Fibroblast of pulmonary artery (primary cell): Measurements from ENCODE around the gene CYLD.

Experiments used
- DNase-seq: peaks from one replicate; pipeline ENCODE4 v3.0.0-alpha.2; 2010; ENCODE audit warnings: low read depth
- H3K4me3 ChIP-seq: replicated peaks from 2 replicates; pipeline ENCODE4 v1.5.1; 2011; ENCODE audit warnings: low read depth, mild to moderate bottlenecking, control low read depth, low read length, moderate library complexity
- TF ChIP-seq, protein P1 (sequence below): IDR thresholded peaks from 2 replicates; pipeline ENCODE4 v1.5.1; 2011; ENCODE audit warnings: mild to moderate bottlenecking, control low read depth, low read length, inconsistent platforms; ENCODE audit errors: missing control alignments

Gene CYLD

DNA sequence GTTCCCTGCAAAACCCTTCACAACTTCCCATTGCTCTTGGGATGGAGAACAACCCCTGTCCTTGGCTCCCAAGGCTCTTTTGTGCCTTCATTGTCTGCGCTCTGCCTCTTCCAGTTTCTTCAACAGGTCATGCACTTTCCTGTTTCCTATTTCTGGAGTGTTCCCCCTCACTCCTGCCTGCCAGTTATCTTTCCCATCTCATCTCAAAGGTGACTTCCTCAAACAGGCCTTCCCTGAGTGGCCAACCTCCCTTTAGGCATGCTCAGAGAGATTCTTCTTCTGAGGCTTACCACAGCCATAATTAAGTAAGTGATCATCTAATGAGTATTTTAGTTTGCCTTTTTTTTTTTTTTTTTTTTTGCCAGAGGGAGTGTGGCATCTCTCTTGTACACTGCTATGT lies 2.9 kb upstream of the CYLD start:
- DNase-seq, result no peak
- no peak overlapping the region for H3K4me3 ChIP-seq
- TF ChIP-seq, protein P1, sequence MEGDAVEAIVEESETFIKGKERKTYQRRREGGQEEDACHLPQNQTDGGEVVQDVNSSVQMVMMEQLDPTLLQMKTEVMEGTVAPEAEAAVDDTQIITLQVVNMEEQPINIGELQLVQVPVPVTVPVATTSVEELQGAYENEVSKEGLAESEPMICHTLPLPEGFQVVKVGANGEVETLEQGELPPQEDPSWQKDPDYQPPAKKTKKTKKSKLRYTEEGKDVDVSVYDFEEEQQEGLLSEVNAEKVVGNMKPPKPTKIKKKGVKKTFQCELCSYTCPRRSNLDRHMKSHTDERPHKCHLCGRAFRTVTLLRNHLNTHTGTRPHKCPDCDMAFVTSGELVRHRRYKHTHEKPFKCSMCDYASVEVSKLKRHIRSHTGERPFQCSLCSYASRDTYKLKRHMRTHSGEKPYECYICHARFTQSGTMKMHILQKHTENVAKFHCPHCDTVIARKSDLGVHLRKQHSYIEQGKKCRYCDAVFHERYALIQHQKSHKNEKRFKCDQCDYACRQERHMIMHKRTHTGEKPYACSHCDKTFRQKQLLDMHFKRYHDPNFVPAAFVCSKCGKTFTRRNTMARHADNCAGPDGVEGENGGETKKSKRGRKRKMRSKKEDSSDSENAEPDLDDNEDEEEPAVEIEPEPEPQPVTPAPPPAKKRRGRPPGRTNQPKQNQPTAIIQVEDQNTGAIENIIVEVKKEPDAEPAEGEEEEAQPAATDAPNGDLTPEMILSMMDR, result no peak

DNA sequence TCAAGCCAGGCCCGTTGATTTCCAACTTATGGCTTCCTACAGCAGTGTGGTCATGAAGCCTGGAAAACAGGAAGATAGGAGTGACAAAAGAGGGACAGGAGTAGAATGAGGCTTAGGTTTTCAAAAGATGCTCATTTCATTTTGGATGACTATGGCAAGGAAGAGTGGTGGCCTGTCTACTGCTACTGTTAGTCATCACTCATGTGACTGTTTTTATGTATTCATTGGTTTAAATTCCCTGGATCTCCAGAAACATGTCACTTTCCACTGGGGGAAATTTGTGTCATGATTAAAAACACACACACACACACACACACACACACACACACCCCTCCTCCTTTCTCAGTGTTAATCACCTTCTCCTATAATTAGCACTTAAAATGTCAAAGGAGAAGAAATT lies 1.1 kb upstream of the CYLD start:
- TF ChIP-seq, protein P1, result no peak
- no peak for DNase-seq
- H3K4me3 ChIP-seq, result no peak overlapping the region

DNA sequence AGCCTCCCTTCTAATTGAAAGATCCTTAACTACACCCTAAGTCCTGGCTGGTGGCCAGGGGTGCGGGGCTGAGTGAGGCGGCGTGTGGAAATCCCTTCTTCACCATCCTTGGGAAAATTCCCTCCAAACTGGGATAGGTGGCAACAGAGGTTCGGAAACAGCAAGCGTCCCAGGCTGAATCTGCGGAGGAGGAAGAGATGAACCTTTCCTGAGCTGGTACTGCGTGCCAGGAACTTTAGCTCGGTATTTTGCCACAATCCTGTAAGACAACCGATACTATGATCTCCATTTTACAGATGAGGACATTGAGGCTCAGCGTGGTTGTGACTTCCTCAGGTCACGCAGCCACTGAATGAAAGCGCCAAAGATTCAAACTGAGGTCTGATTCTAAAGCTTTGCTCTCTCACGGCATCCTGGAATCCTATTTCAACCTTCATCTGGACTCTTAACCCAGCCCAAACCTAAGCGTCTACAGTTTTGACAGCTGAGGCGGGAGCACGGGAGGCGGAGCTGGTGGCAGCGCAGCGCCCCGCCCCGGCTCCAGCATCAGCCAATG lies 583 bp upstream of the CYLD start:
- peak overlapping the region; percentile 50 for H3K4me3 ChIP-seq
- TF ChIP-seq, protein P1, result no peak
- DNase-seq, result no peak

DNA sequence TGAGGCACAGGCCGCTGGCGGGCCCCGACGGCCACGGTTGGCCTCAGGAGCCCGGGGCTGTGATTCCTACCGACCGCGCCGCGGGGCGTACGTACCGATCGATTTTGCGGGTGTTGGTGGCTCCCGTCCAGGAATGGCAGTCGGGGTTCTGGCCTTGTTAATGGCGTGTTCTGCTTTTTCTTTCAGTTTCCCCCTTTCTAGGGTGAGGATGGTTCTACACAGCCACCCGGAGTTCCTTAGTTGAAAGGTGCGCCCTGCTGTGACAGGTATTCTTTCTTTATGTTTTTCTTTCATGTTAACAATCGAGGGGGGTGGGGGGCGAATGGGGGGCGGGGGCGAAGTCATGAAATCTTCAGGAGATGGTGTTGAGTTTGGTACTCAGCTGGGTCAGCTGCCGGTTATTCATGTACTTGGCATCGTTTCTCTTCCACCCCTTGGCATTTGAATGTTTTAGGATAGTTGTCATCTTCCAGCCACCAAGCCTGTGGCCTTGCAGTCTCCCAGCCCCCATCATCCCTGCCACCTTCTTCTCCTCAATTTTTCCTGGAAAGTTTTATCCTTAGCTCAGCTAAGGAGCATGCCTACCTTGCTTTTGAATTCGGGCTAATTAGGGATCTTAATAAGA lies 802 bp downstream of the CYLD start:
- peak overlapping the region; percentile 78 for H3K4me3 ChIP-seq
- TF ChIP-seq, protein P1, result no peak
- DNase-seq, result peak; percentile 20

DNA sequence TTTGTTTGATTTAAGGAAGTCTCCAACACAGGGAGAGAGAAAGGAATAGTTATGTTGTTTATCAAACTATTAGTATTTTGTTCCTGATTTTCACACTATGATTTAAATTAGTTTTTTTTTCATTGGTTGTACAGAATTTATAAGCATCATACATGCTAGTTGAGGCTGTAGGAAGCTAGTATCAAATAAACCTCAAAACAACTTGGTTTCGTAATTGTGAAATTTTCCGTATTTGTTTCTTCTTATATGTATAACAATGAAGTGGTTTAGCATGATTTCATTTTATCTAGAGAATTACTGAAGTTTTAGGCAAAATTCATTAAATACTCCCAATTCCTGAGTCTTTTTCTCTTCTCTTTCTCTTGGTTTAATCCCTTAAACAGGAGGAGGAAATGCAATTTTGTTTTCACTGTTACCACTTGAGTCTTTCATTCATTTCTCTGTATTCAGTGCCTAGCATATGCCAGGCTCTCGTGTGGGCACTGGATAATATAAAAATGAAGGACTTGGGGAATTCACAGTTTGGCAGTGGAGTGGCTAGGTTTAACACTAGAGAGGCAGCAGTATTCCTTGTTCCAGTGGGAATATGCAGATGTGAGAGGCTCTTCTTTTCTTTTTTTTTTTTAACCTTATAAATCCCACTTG lies 1.8 kb downstream of the CYLD start:
- DNase-seq, result no peak
- no peak overlapping the region for H3K4me3 ChIP-seq

DNA sequence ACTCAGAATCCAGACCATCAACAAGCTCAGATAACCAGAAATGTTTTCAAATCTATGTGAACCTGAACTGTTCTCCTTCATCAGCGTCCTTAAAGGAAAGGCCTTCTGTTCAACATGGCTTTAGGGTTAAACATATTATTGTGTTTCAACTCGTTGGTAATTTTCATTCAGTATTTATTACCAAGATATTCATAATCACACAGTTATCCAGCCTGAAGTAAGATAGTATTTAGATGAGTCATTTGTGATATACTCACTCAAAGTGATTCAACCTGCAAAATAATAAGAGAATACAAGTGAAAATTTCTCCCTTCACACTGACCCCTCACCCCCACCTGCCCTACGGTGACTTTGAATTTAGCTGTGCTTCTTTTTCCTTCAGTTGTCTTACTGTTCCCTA lies 3.0 kb downstream of the CYLD start:
- no peak for DNase-seq

More for the DNA sequence above, 1.8 kb downstream of the CYLD start:
- TF ChIP-seq, protein P1, result no peak

More for the DNA sequence above, 3.0 kb downstream of the CYLD start:
- TF ChIP-seq, protein P1, result no peak
- no peak overlapping the region for H3K4me3 ChIP-seq
